Neural cell (in vitro differentiated cells): ENCODE results near the gene TLNRD1.

Experiments used
- EP300 ChIP-seq: fragments of 450-650 bp; conservative IDR thresholded peaks from 2 replicates; pipeline ENCODE4 v1.6.1; 2014; ENCODE audit warnings: antibody characterized with exemption, mild to moderate bottlenecking, moderate library complexity; ENCODE audit not compliant: poor library complexity, severe bottlenecking
- EZH2 ChIP-seq: fragments of 200-600, 300-800 bp; shearing (Covaris generic), sonication (generic); IDR thresholded peaks from 2 replicates; pipeline ENCODE4 v1.6.1; 2014; ENCODE audit warnings: antibody characterized with exemption, low read length, borderline replicate concordance, mild to moderate bottlenecking; ENCODE audit not compliant: insufficient read depth, poor library complexity, severe bottlenecking
- SMC3 ChIP-seq: fragments of 450-650 bp; conservative IDR thresholded peaks from 2 replicates; pipeline ENCODE4 v1.6.1; 2014; ENCODE audit warnings: antibody characterized with exemption, mild to moderate bottlenecking, moderate library complexity; ENCODE audit not compliant: poor library complexity
- TAF1 ChIP-seq: IDR thresholded peaks from 2 replicates; pipeline ENCODE4 v1.6.1; 2012; ENCODE audit warnings: low read depth
- TF ChIP-seq, protein P1 (sequence below): fragments of 450-650 bp; IDR thresholded peaks from 2 replicates; pipeline ENCODE4 v1.5.1; 2014; ENCODE audit warnings: antibody characterized with exemption, mild to moderate bottlenecking, moderate library complexity; ENCODE audit not compliant: poor library complexity, severe bottlenecking

DNA sequence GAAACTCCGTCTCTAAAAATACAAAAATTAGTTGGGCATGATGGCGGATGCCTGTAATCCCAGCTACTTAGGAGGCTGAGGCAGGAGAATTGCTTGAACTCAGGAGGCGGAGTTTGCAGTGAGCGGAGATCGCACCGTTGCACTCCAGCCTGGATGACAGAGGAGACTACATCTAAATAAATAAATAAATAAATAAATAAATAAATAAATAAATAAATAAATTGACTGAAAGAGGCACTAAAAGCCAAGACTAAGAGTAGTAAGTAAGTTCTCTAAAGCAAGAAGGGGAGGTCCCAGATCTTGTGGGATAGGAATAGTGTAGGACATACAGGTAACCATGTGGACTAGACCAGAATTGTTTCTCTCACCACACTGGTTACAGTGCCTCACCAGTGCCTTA lies 40.0 kb downstream of the TLNRD1 start:
- TF ChIP-seq, protein P1, sequence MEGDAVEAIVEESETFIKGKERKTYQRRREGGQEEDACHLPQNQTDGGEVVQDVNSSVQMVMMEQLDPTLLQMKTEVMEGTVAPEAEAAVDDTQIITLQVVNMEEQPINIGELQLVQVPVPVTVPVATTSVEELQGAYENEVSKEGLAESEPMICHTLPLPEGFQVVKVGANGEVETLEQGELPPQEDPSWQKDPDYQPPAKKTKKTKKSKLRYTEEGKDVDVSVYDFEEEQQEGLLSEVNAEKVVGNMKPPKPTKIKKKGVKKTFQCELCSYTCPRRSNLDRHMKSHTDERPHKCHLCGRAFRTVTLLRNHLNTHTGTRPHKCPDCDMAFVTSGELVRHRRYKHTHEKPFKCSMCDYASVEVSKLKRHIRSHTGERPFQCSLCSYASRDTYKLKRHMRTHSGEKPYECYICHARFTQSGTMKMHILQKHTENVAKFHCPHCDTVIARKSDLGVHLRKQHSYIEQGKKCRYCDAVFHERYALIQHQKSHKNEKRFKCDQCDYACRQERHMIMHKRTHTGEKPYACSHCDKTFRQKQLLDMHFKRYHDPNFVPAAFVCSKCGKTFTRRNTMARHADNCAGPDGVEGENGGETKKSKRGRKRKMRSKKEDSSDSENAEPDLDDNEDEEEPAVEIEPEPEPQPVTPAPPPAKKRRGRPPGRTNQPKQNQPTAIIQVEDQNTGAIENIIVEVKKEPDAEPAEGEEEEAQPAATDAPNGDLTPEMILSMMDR: no peak
- TF ChIP-seq EZH2: no peak
- TF ChIP-seq EP300: no peak
- no peak for TF ChIP-seq TAF1
- TF ChIP-seq SMC3: no peak
